Omental fat pad (tissue), 4 donors: Measurements from ENCODE around the gene BNIP1. TPM values are rescaled to one million over a fixed set of nuclear protein-coding genes. Genes with fewer than 3 reads are reported as not detected.
"Not testable (repeated sequence)": the region's sequence is repeated elsewhere in the genome, so short reads cannot be mapped to it uniquely, and the experiment has no call there.

Source experiments
- ATAC-seq: fragments of 150-250 bp; one replicate; pipeline ENCODE4 v1.9.1; 2016; ENCODE audit warnings: mild to moderate bottlenecking, moderate library complexity; ENCODE audit not compliant: low FRiP score
- DNase-seq: peaks from one replicate; pipeline ENCODE4 v3.0.0-alpha.2; 2019; ENCODE audit warnings: low spot score
- CTCF ChIP-seq, 3 donors: fragments of 450-650 bp; IDR thresholded peaks; one replicate each; pipeline ENCODE4 v1.5.1; 2016 to 2017; ENCODE audit warnings: antibody characterized with exemption in 3 of 3, mild to moderate bottlenecking in 3 of 3, moderate library complexity in 2 of 3
- total RNA-seq, 4 donors: library from RNA; depleted of rRNA; stranded (reverse); fragments of >200 nt; gene quantifications; one replicate each; pipeline ENCODE4 v1.1.0, GENCODE V29; 2016

BNIP1 gene
- total RNA-seq, 4 donors from 2014 or later = 9.1 to 10.6 (median 9.9) TPM

- DNase-seq = no peak
- ATAC-seq = no peak
- TF ChIP-seq CTCF (IDR thresholded peaks at IDR 0.05) = no peak
Observed at GRCh38 chr5:173148354-173148753, 4.0 kb downstream of the BNIP1 start.

DNA sequence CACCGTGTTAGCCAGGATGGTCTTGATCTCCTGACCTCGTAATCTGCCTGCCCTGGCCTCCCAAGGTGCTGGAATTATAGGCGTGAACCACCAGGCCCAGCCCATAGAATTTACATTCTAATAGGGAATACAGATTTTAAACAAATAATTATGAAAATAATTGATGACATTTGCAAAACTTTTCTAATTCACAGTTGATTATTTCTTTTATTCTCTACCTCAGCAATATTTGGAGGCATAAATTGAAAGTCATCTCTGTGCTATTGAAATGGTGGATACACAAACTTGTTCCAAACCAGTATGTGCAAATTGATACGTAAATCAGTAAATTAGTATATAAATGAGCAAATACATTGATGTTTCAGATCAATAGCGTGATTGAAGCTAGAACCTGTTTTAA is 8.2 kb downstream of the BNIP1 start:
- DNase-seq = no peak
- TF ChIP-seq CTCF (IDR thresholded peaks at IDR 0.05) = no peak
- no peak for ATAC-seq

DNA sequence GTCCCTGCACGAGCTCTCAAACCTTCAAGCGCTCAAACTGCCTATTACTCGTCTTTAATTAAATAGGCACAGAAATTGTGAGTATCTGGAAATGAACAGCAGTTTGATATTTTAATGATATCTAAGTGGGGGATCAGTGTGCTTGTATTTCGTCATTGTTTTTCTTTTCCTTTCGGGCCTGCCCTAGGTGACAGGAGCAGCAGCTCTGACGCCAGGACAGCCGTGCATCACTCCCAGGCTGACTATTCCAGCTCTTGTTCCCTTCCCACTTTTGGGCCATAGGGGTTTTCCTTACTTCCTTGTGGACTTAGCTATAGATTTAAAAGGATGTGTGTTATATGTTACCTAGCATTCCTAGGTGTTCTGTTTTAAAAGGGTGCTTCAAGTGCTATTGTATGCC is 9.5 kb downstream of the BNIP1 start:
- DNase-seq (no peak), ATAC-seq (no peak)
- no peak for TF ChIP-seq CTCF (IDR thresholded peaks at IDR 0.05)

GRCh38 chr5:173154619-173155018 is 10.3 kb downstream of the BNIP1 start:
- DNase-seq, ATAC-seq: not testable (repeated sequence)

DNA sequence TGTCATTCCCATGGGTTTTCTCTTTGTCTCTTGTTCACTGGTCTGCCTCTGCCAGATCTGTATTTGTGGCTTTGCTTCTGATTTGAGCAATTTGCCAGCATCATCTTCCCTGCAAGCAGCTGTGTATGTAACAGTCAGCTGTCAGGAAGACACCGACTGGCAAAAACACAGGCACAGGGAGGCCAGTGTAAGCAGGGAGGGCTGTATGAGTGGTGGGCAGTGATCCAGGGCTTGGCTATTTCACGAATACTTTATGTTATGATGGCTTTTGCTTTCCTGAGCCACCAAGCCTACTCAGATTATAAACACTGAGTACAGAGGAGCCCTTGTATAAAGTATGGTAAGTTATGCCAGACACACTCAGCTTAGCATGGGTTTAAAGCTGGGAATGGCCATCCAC is 11.6 kb downstream of the BNIP1 start:
- TF ChIP-seq CTCF (IDR thresholded peaks at IDR 0.05) = no peak
- ATAC-seq (no peak), DNase-seq (no peak)

DNA sequence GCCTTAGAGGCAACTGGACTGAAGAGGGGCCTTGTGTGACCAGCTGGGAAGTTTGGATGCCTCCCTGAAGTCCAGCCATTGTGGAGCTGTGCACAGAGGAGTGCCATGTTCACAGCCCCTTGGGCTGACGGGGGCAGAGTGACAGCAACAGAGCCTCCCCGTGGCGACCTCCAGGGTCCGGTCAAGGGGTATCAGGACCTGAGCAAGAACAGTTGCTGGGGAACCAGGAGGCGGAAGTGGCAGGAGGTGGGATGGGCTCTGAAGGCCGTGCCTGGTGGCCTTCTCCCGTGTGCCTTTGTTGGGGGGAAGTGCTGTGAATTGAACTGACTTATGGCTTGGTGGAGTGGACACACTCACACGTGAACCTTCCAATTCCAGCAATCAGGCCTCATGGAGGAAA is 14.0 kb downstream of the BNIP1 start:
- ATAC-seq (no peak), DNase-seq (no peak)
- no peak for TF ChIP-seq CTCF (IDR thresholded peaks at IDR 0.05)

- ATAC-seq (no peak), DNase-seq (no peak)
- no peak for TF ChIP-seq CTCF (IDR thresholded peaks at IDR 0.05)
Observed at GRCh38 chr5:173159256-173159655, 14.9 kb downstream of the BNIP1 start.

GRCh38 chr5:173161148-173161547 is 16.8 kb downstream of the BNIP1 start:
- DNase-seq = no peak
- TF ChIP-seq CTCF (IDR thresholded peaks at IDR 0.05) = no peak
- ATAC-seq = no peak
